Natural killer cell (primary cell): ENCODE results near the gene DUOXA1. TPM values are rescaled to one million over a fixed set of nuclear protein-coding genes. Genes with fewer than 3 reads are reported as not detected.

Source experiments
- ATAC-seq, 3 donors: fragments of 150-1000 bp in 2 of 3; fragments of 200-7000 bp in 1 of 3; cut with Tn5 transposase; 1 replicate in 1 of 3; 2 replicates in 2 of 3; pipeline ENCODE4 v1.10.0; 2021; ENCODE audit warnings: mild to moderate bottlenecking in 2 of 3, moderate library complexity in 2 of 3
- DNase-seq, 2 donors: peaks; one replicate each; pipeline versions ENCODE4 v3.0.0 to v3.0.0-alpha.2; 2013 to 2021; ENCODE audit warnings: mixed read lengths in 1 of 2
- H3K27ac ChIP-seq: one replicate; pipeline ENCODE4 v1.5.1; 2013; ENCODE audit warnings: mild to moderate bottlenecking, low read length
- H3K27me3 ChIP-seq: one replicate; pipeline ENCODE4 v1.6.1; 2013; ENCODE audit warnings: low read length; ENCODE audit not compliant: control insufficient read depth, insufficient read depth
- H3K36me3 ChIP-seq: one replicate; pipeline ENCODE4 v1.6.1; 2013; ENCODE audit warnings: low read length; ENCODE audit not compliant: control insufficient read depth, insufficient read depth
- H3K4me1 ChIP-seq: one replicate; pipeline ENCODE4 v1.6.1; 2013; ENCODE audit warnings: low read length; ENCODE audit not compliant: control insufficient read depth, insufficient read depth
- H3K4me3 ChIP-seq: one replicate; pipeline ENCODE4 v1.5.1; 2013; ENCODE audit warnings: low read length
- H3K9me3 ChIP-seq: one replicate; pipeline ENCODE4 v1.6.1; 2013; ENCODE audit warnings: low read length; ENCODE audit not compliant: control insufficient read depth, insufficient read depth
- H3K27ac Mint-ChIP-seq, 2 donors: one replicate each; pipeline ENCODE4 v1.8.0; 2022; ENCODE audit warnings: mild to moderate bottlenecking in 2 of 2, mixed read lengths in 2 of 2, moderate library complexity in 1 of 2
- H3K27me3 Mint-ChIP-seq, 2 donors: one replicate each; pipeline ENCODE4 v1.8.0; 2022; ENCODE audit warnings: low read depth in 2 of 2, mixed read lengths in 2 of 2
- H3K36me3 Mint-ChIP-seq: one replicate; pipeline ENCODE4 v1.8.0; 2022; ENCODE audit warnings: mixed read lengths
- H3K4me1 Mint-ChIP-seq, 2 donors: one replicate each; pipeline ENCODE4 v1.8.0; 2022; ENCODE audit warnings: mixed read lengths in 2 of 2
- H3K4me3 Mint-ChIP-seq: one replicate; pipeline ENCODE4 v1.8.0; 2022; ENCODE audit warnings: mild to moderate bottlenecking, moderate library complexity, mixed read lengths
- H3K9me3 Mint-ChIP-seq, 2 donors: one replicate each; pipeline ENCODE4 v1.8.0; 2022; ENCODE audit warnings: mixed read lengths in 2 of 2
- CTCF ChIP-seq: fragments of 200-600 bp; IDR thresholded peaks from one replicate; pipeline ENCODE4 v1.8.0; 2022; ENCODE audit warnings: antibody characterized with exemption
- WGBS: methylation state at CpG from one replicate; pipeline ENCODE4 v1.1.7; 2013; ENCODE audit warnings: missing lambda C conversion rate; ENCODE audit not compliant: insufficient coverage; 5-methylcytosine and 5-hydroxymethylcytosine counted together
- intact Hi-C: fragments of 100-400 bp; cut with micrococcal nuclease; formaldehyde crosslinking; loops from one replicate; pipeline ENCODE4 v1.14.2; 2022
- total RNA-seq, 4 donors: library from RNA; stranded (reverse); fragments of 120-200 nt in 1 of 4; gene quantifications; one replicate each; pipeline versions ENCODE4 v1.2.3 to v1.2.4, GENCODE V29; 2013 to 2022

DUOXA1 gene
- total RNA-seq, 3 donors from 2014 or later (not counting 1 experiment from before 2014, with no cell fraction given): 0.39 to 0.40 TPM; not detected in 1

- no peak for TF ChIP-seq CTCF
- WGBS: 85% methylated on average over 5 of the region's 7 CpGs
- H3K36me3 ChIP-seq: no peaks in the 10 kb centered on the region
- Mint-ChIP-seq H3K27ac (no peak overlapping the region), H3K9me3 (no peaks in the 10 kb centered on the region), H3K4me3 (no peak overlapping the region), H3K36me3 (no peaks in the 10 kb centered on the region), H3K4me1 (no peaks in the 10 kb centered on the region), H3K27me3 (peaks cover 0 to 2% of the 10 kb centered on the region in 2 donors)
- no peak for DNase-seq
- ATAC-seq: no peak
- no peaks in the 10 kb centered on the region for H3K27me3 ChIP-seq
- intact Hi-C loops: no loop called here
- no peak overlapping the region for H3K4me3 ChIP-seq
- no peaks in the 10 kb centered on the region for H3K4me1 ChIP-seq
- H3K9me3 ChIP-seq: no peaks in the 10 kb centered on the region
- H3K27ac ChIP-seq: no peak overlapping the region
Observed at GRCh38 chr15:45100884-45101625, 28.6 kb downstream of the DUOXA1 start.

GRCh38 chr15:45099549-45100165 is 30.0 kb downstream of the DUOXA1 start:
- 86% methylated on average over 23 of the region's 23 CpGs for WGBS
- H3K4me3 ChIP-seq: no peak overlapping the region
- Mint-ChIP-seq H3K9me3 (no peaks in the 10 kb centered on the region), H3K4me1 (no peaks in the 10 kb centered on the region), H3K36me3 (no peaks in the 10 kb centered on the region), H3K4me3 (no peak overlapping the region), H3K27me3 (peaks cover 0 to 2% of the 10 kb centered on the region in 2 donors), H3K27ac (no peak overlapping the region)
- no peaks in the 10 kb centered on the region for H3K27me3 ChIP-seq
- no peaks in the 10 kb centered on the region for H3K36me3 ChIP-seq
- ATAC-seq (no peak), DNase-seq (no peak)
- H3K4me1 ChIP-seq: no peaks in the 10 kb centered on the region
- H3K27ac ChIP-seq: no peak overlapping the region
- TF ChIP-seq CTCF: no peak
- intact Hi-C loops: no loop called here
- no peaks in the 10 kb centered on the region for H3K9me3 ChIP-seq

GRCh38 chr15:45097466-45097865 is 32.2 kb downstream of the DUOXA1 start:
- intact Hi-C loops: no loop called here
- Histone ChIP-seq H3K36me3 (no peaks in the 10 kb centered on the region), H3K4me1 (no peaks in the 10 kb centered on the region), H3K4me3 (no peak overlapping the region), H3K9me3 (no peaks in the 10 kb centered on the region), H3K27ac (no peak overlapping the region), H3K27me3 (peaks cover 2% of the 10 kb centered on the region)
- no peak overlapping the region for H3K4me3 Mint-ChIP-seq
- ATAC-seq (no peak), DNase-seq (no peak)
- H3K9me3 Mint-ChIP-seq: no peaks in the 10 kb centered on the region
- 96% methylated on average over 7 of the region's 7 CpGs for WGBS
- H3K36me3 Mint-ChIP-seq: no peaks in the 10 kb centered on the region
- H3K27me3 Mint-ChIP-seq: peaks cover 0 to 7% of the 10 kb centered on the region in 2 donors
- no peak for TF ChIP-seq CTCF
- no peak overlapping the region for H3K27ac Mint-ChIP-seq
- H3K4me1 Mint-ChIP-seq: no peaks in the 10 kb centered on the region
